ENCODE results near the gene USH1C. TPM values are rescaled to one million over a fixed set of nuclear protein-coding genes. Genes with fewer than 3 reads are reported as not detected.

USH1C gene
- not detected in 2 replicates for total RNA-seq

GRCh38 chr11:17544181-17544622 lies at the start of gene USH1C:
Gene USH1C (minus strand): TSS chr11:17544416. CDS start chr11:17544307, 109 bp downstream.

GRCh38 chr11:17547051-17547577 lies 2.9 kb upstream of the USH1C start, which contains the start of gene OTOG:
Gene OTOG (plus strand): TSS chr11:17547259. CDS start chr11:17547373, 114 bp downstream.

GRCh38 chr11:17476317-17477083 lies 67.7 kb downstream of the USH1C start, which contains the start of gene ABCC8:
Gene ABCC8 (minus strand): TSS chr11:17476845. CDS start chr11:17476776, 69 bp downstream.

Other genes starting within 250 kb of the USH1C start
- 5.0 and 7.2 TPM in 2 replicates for gene NCR3LG1, start 192.6 kb downstream of the USH1C start, total RNA-seq
- 0.30 and 0.67 TPM in 2 replicates for gene KCNJ11, start 155.8 kb downstream of the USH1C start, total RNA-seq
- gene ABCC8, start 67.6 kb downstream of the USH1C start, total RNA-seq: not detected in 2 replicates
- gene OTOG, start 2.8 kb upstream of the USH1C start, total RNA-seq: not detected in 2 replicates
- gene MYOD1, start 175.2 kb upstream of the USH1C start, total RNA-seq: not detected in 2 replicates
- gene KCNC1, start 190.4 kb upstream of the USH1C start, total RNA-seq: not detected in 2 replicates